T1000 (cell line): ENCODE data around the gene CD93.

Experiments used
- DNase-seq: peaks from one replicate; lab custom pipeline; 2025; ENCODE audit warnings: mixed read lengths; lab: John Stamatoyannopoulos, UW

Gene CD93

GRCh38 chr20:23083553-23084220 is 2.4 kb downstream of the CD93 start:
- no peak for DNase-seq

DNA sequence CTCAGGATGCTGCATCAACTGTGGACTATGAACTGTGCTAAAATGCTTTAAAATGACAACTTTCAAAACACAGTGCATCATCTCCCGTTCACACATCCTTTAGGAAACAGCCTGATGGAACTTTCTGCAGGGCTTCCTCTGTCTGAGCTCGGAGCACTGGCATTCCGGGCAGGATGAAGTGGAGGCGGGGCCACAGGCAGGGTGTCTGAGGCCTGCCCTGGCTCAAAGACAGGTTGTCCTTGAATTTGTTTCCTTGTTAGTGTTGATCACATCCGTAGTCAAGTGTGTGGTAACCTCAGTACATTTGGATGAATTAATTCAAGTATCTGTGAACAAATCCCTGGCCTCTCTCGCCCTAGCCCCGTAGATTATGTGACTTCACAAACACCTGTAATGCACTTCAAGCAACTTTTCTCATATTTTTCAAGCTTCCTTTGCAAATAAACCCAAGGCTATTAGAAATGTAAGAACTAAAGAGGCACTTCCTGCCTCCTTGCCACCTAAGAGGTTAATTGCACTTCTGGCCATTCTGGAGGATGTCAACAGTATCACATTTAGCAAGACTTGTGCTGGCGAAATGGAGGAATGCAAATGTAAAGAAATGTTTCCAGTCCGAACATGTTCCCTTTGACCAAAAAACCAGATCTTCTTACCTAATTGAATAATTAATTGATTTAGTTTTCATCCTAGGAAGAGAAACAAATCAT is 3.1 kb downstream of the CD93 start:
- no peak for DNase-seq

GRCh38 chr20:23081263-23081819 is 4.8 kb downstream of the CD93 start:
- DNase-seq: no peak

- no peak for DNase-seq
Measured at GRCh38 chr20:23080521-23080920, 5.6 kb downstream of the CD93 start.

DNA sequence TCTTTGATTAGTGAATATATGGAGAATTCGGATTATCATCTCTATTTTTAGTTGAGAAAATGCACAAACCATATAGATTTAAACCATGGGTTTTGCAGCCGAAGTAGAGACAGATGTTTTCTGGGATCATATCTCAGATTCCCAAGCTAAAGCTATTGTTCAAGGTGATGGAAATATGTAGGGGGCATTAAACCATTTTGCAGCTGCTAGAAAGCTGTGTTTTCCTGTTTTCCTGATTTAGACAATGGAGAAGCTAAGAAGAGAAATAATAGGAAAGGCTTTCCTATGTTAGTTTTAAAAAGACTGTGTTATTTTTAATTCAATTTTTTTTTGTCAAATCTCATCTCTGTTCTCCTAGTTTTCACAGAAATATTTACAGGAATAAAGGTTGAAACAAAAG is 6.2 kb downstream of the CD93 start:
- no peak for DNase-seq

GRCh38 chr20:23079016-23079351 is 7.1 kb downstream of the CD93 start:
- DNase-seq: no peak

GRCh38 chr20:23078351-23079015 is 7.6 kb downstream of the CD93 start:
- DNase-seq: no peak

GRCh38 chr20:23077277-23077676 is 8.8 kb downstream of the CD93 start:
- DNase-seq: no peak

DNA sequence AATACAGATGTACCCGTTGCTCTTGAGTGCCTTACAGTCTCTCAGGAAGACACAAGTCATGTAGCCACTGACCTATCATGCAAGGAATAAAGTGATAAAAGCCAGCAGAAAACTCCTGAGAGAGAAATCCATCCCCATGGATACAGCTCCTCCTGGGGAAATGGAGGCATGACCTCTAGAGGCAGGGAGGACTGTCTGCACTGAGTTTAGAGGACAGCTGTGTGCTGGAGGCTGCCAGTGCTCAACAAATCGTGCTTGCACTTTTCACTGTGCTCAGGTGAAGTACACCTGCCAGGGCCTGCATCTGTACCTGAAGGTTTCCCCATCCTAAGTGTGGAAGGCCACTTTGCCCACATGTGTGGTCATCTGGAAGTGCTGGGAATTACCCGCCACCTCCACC is 12.1 kb downstream of the CD93 start:
- DNase-seq: no peak

- no peak for DNase-seq
Measured at GRCh38 chr20:23072892-23073586, 13.1 kb downstream of the CD93 start.

- DNase-seq: no peak
Measured at GRCh38 chr20:23071996-23072395, 14.1 kb downstream of the CD93 start.

DNA sequence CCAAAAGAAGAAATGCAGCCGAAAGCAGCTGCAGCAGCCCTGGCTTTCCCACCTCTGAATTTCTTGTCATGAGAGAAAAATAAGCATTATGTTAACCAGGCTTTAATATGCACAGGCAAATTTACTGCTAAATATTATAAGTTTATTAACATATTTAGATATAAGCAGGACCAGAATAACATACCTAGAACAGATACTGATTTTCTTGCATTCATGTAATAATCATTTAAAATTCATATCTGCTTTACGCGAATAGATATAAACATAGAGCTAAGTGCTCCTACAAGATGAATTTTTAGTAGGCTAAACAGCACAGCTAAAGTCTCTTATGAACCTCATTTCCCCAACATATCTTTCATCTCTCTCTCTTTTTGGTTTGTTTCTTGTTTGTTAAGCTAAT is 14.7 kb downstream of the CD93 start:
- DNase-seq: no peak

DNA sequence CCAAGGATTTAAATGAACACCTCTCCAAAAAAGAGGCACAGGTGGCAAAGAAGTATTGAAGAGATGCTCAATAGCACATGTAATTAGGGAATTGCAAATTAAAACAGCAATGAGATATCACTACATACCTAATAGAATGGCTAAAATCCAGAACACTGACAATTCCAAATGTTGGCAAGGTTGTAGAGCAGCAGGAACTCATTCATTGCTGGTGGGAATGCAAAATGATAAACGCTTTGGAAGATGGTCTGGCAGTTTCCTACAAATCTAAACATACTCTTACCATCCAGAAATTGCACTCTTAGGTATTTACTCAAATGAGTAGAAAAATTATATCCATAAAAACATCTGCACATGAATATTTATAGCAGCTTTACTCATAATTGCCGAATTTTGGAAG is 17.0 kb downstream of the CD93 start:
- no peak for DNase-seq

GRCh38 chr20:23068283-23068682 is 17.8 kb downstream of the CD93 start:
- no peak for DNase-seq

DNA sequence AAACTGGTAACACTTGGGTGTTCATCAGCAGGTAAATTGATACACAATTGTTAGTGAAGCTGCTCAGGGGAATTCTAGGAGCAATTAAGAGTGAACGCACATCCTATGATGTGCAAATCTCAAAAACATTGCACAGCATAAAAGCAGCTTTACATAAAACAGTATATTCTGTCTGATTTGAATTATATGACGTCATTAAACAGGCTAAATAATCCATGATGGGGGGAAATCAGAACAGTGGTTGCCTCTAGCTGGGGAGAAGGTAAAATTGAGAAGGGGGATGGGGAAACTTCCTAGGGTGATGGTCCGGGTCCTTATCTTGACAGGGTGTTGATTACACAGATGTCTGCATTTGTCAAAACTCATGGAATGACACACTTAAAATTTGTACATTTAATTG is 19.4 kb downstream of the CD93 start:
- DNase-seq: no peak

DNA sequence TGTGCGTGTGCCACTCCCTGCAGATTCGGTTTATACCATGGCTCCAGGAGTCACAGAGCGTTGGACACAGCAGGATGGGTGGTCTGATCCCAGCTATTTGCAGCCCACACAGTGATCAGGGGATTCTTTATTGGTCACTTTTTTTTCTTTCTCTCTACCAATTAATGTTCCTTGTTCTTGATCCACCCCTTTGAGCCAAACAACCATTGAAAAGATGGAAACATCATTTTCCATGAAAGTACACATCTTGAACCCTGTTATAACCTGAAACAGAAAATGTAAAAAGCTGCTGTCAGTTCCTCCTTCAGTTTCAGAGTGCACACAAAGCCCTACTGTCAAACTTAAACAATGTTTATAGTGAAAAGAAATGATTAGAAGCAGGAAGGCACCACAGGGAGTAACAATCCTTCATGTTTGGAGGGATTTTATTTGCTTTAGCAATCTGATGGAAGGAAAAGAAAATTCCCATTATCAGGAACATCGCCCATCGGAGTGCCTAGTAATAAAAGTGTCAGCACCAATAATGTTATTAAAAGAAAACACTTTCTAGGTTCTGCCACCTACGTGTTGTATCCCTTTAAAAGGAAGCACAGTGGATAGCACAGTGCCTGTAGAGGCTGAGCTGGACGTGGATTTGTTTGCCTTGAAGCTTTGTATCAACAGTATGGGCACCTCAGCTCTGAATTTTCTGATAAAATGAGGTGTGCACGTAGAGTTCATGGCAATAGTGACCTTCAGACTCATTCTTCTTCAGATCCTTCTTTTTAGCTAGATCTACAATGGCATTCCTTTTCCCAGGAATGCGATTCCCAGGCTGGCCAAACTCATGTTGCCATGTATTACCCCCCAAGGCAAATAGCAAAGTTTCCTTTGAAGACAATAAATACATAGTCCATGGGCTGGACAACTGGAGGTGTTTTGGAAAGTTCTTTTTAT is 20.6 kb downstream of the CD93 start:
- DNase-seq: no peak

- no peak for DNase-seq
Measured at GRCh38 chr20:23063581-23063980, 22.5 kb downstream of the CD93 start.

DNA sequence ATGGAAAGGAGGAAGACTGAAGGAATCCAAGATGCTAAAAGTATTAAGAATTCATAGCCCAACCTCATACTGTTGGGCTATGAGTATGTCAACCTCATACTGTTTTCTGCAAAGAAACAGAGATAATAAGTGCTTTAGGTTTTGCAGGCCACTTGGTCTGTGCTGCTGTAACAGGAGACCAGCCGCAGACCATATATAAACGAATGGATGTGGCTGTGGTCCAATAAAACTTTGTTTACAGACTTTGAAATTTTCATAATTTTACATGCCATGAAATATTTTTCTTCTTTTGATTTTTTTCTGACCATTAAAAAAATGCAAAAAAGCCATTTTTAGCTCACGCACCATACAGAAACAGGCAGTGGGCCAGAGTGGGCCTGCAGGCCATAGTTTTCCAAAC is 23.0 kb downstream of the CD93 start:
- no peak for DNase-seq

GRCh38 chr20:23062632-23063031 is 23.5 kb downstream of the CD93 start:
- no peak for DNase-seq

DNA sequence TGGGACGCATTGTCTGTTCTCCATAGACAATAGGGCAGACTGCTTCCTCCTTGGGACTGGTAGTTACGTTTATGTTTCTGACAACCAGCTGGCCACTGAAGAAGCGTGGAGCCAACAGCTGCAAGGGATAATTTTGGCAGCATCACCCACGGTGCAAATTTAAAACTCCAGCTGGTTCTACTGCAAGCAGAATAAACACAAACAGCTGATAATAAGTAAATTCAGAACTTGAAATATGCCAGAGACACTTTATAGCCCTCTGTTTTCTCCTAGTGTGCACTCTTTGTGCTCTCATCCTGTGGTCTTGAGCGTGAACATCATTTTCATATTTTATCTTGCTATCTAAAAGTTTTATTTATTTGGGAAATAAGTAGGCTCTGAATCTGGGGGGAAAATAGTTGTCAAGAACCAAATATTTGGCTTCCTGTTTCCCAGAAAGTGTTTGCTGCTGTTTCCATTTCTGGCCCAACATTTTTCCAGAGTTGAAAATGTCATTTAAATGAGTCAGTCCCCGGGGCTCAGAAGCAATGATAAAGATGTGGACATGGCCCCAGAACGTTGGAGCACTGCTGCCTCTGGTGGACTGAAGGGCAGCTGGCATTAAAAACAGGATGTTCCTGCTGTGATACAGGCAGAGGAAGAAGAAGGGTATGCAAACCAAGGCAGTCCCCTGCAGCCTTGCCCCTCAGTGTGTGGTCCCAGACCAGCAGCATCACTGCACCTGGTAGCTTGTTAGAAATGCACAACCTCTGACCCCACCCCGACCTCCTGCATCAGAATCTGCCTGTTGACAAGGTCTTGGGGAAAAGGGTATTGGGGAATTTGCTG is 24.2 kb downstream of the CD93 start:
- no peak for DNase-seq

- DNase-seq: no peak
Measured at GRCh38 chr20:23061262-23061661, 24.9 kb downstream of the CD93 start.
